GM06990 (cell line): Measurements from ENCODE around the gene POLDIP2.

Source experiments
- DNase-seq: peaks from one replicate; pipeline ENCODE4 v3.0.0-alpha.2; 2011; ENCODE audit not compliant: insufficient read length; ENCODE audit errors: extremely low read depth
- H3K27me3 ChIP-seq: replicated peaks from 2 replicates; pipeline ENCODE4 v1.6.0; 2011; ENCODE audit warnings: low read length; ENCODE audit not compliant: control insufficient read depth, insufficient read depth
- H3K36me3 ChIP-seq: 2 replicates; pipeline ENCODE4 v1.5.1; 2011; ENCODE audit warnings: low read length; ENCODE audit not compliant: control insufficient read depth, insufficient read depth
- H3K4me3 ChIP-seq: replicated peaks from 2 replicates; pipeline ENCODE4 v1.5.1; 2011; ENCODE audit warnings: low read depth, mild to moderate bottlenecking, control low read depth, low read length
- CTCF ChIP-seq: IDR thresholded peaks from 2 replicates; pipeline ENCODE4 v1.5.1; 2011; ENCODE audit warnings: low read length, control low read depth, mild to moderate bottlenecking, inconsistent platforms; ENCODE audit not compliant: insufficient read depth, poor library complexity, severe bottlenecking

Gene POLDIP2

GRCh38 chr17:28386391-28386790 is 29.1 kb upstream of the POLDIP2 start:
- DNase-seq = no peak
- Histone ChIP-seq H3K27me3 (no peaks in the 10 kb centered on the region), H3K4me3 (no peak overlapping the region), H3K36me3 (peaks cover 5% of the 10 kb centered on the region)
- TF ChIP-seq CTCF = no peak

- Histone ChIP-seq H3K36me3 (peaks cover 3% of the 10 kb centered on the region), H3K27me3 (no peaks in the 10 kb centered on the region), H3K4me3 (peak overlapping the region; percentile 66; the same call in 1 of the 2 replicates)
- DNase-seq = no peak
- no peak for TF ChIP-seq CTCF
Measured at GRCh38 chr17:28385406-28385805, 28.1 kb upstream of the POLDIP2 start.

- no peaks in the 10 kb centered on the region for H3K27me3 ChIP-seq
- no peak for DNase-seq
- peaks cover 3% of the 10 kb centered on the region for H3K36me3 ChIP-seq
- peak overlapping the region; percentile 66 for H3K4me3 ChIP-seq
- TF ChIP-seq CTCF = no peak
Measured at GRCh38 chr17:28385037-28385400, 27.7 kb upstream of the POLDIP2 start.

GRCh38 chr17:28384281-28385036 is 27.1 kb upstream of the POLDIP2 start:
- no peaks in the 10 kb centered on the region for H3K27me3 ChIP-seq
- H3K4me3 ChIP-seq = peak overlapping the region; percentile 66
- peaks cover 3% of the 10 kb centered on the region for H3K36me3 ChIP-seq
- no peak for TF ChIP-seq CTCF
- peak; percentile 78 for DNase-seq

- TF ChIP-seq CTCF = no peak
- Histone ChIP-seq H3K36me3 (no peaks in the 10 kb centered on the region; the same call in 1 of the 2 replicates), H3K27me3 (no peaks in the 10 kb centered on the region), H3K4me3 (no peak overlapping the region)
- no peak for DNase-seq
Measured at GRCh38 chr17:28381141-28381825, 24.0 kb upstream of the POLDIP2 start.
